A549 (cell line): ENCODE results near the gene ARPC1B. TPM values are rescaled to one million over a fixed set of nuclear protein-coding genes. Genes with fewer than 3 reads are reported as not detected.

ENCODE experiments used
- ATAC-seq, 2 experiments: fragments of 200-7000 bp in 1 of 2; fragments of >200 bp in 1 of 2; cut with Nextera tagmentation in 1 of 2; cut with Tn5 transposase in 1 of 2; 3 replicates each; pipeline versions ENCODE4 v1.8.0 to v1.9.1; 2018 to 2020; ENCODE audit warnings: mild to moderate bottlenecking in 1 of 2, moderate library complexity in 1 of 2
- CTCF ChIA-PET: fragments of 300-600 bp; sonication (Branson Sonifier 250); formaldehyde crosslinking; extraction: SDS; loops from one replicate; lab custom pipeline; 2021; ENCODE audit warnings: antibody characterized with exemption, inconsistent platforms; lab: Yijun Ruan, JAX
- POLR2A ChIA-PET: fragments of 350-600 bp; formaldehyde crosslinking; extraction: SDS; loops from one replicate; lab custom pipeline; 2021; ENCODE audit warnings: antibody characterized with exemption, inconsistent platforms; lab: Yijun Ruan, JAX
- DNase-seq, 2 experiments: peaks; one replicate each; pipeline versions ENCODE4 v3.0.0 to v3.0.0-alpha.2; 2011 to 2016; ENCODE audit warnings: low read depth in 1 of 2, low spot score in 1 of 2
- FAIRE-seq: peaks from 2 replicates; lab custom pipeline; 2011; peaks lifted over from hg19 to GRCh38; lab: Jason Lieb, UNC
- H3K27ac ChIP-seq, 2 experiments: fragments of >200 bp; sonication (Bioruptor Twin); formaldehyde crosslinking; 3 replicates each; pipeline ENCODE4 v1.5.1; 2016 to 2017
- H3K4me1 ChIP-seq: fragments of >200 bp; sonication (Bioruptor Twin); formaldehyde crosslinking; 3 replicates; pipeline ENCODE4 v1.6.1; 2016
- H3K4me2 ChIP-seq: fragments of >200 bp; sonication (Bioruptor Twin); formaldehyde crosslinking; 3 replicates; pipeline ENCODE4 v1.6.1; 2016
- H3K4me3 ChIP-seq: fragments of >200 bp; sonication (Bioruptor Twin); formaldehyde crosslinking; 3 replicates; pipeline ENCODE4 v1.5.1; 2016
- H3K9me3 ChIP-seq: fragments of >200 bp; sonication (Bioruptor Twin); formaldehyde crosslinking; 3 replicates; pipeline ENCODE4 v1.6.1; 2016
- ATOH8 ChIP-seq: fragments of 250-450 bp; sonication (Bioruptor Pico); IDR thresholded peaks from 2 replicates; pipeline ENCODE4 v1.5.0; 2020; ENCODE audit warnings: low read depth, mild to moderate bottlenecking, moderate library complexity
- BHLHE40 ChIP-seq: IDR thresholded peaks from 2 replicates; pipeline ENCODE4 v1.6.1; 2012; ENCODE audit warnings: low read depth, low read length, inconsistent platforms
- CBX2 ChIP-seq: fragments of 200-600 bp; sonication (generic); IDR thresholded peaks from 2 replicates; pipeline ENCODE4 v1.6.1; 2016; ENCODE audit warnings: low read depth, mild to moderate bottlenecking, borderline replicate concordance
- E2F6 ChIP-seq: IDR thresholded peaks from 2 replicates; pipeline ENCODE4 v1.6.1; 2012; ENCODE audit warnings: low read depth, borderline replicate concordance
- EHMT2 ChIP-seq: fragments of 200-600 bp; sonication (generic); IDR thresholded peaks from 2 replicates; pipeline ENCODE4 v1.6.1; 2016; ENCODE audit warnings: antibody characterized with exemption, low read depth, mild to moderate bottlenecking, moderate library complexity
- FOSL2 ChIP-seq, 2 experiments: fragments of 450-650 bp in 1 of 2; fragments of >200 bp in 1 of 2; sonication (Bioruptor Twin) in 1 of 2; formaldehyde crosslinking; IDR thresholded peaks; 2 replicates each; pipeline versions ENCODE4 v1.5.0 to v1.6.1; 2016 to 2020; ENCODE audit warnings: mild to moderate bottlenecking in 1 of 2, moderate library complexity in 1 of 2
- FOXS1 ChIP-seq: fragments of 250-450 bp; sonication (Bioruptor Pico); IDR thresholded peaks from 2 replicates; pipeline ENCODE4 v1.5.0; 2020; ENCODE audit warnings: mild to moderate bottlenecking, moderate library complexity
- GATA3 ChIP-seq: IDR thresholded peaks from 2 replicates; pipeline ENCODE4 v1.6.1; 2012; ENCODE audit warnings: borderline replicate concordance
- HDAC2 ChIP-seq: fragments of 200-600 bp; sonication (generic); IDR thresholded peaks from 2 replicates; pipeline ENCODE4 v1.6.1; 2016
- HEYL ChIP-seq: fragments of 250-450 bp; sonication (Bioruptor Pico); IDR thresholded peaks from 2 replicates; pipeline ENCODE4 v1.8.0; 2021; ENCODE audit warnings: mild to moderate bottlenecking, moderate library complexity
- JUNB ChIP-seq: fragments of >200 bp; sonication (Bioruptor Twin); formaldehyde crosslinking; IDR thresholded peaks from 2 replicates; pipeline ENCODE4 v1.6.1; 2016
- KDM1A ChIP-seq: fragments of 200-600 bp; sonication (generic); IDR thresholded peaks from 2 replicates; pipeline ENCODE4 v1.6.1; 2016; ENCODE audit warnings: low read depth, mild to moderate bottlenecking
- MAX ChIP-seq: IDR thresholded peaks from 2 replicates; pipeline ENCODE4 v1.6.1; 2012
- MYC ChIP-seq: IDR thresholded peaks from 2 replicates; pipeline ENCODE4 v1.6.1; 2012; ENCODE audit warnings: mild to moderate bottlenecking, inconsistent platforms, low read length, improper control_type of control experiment, borderline replicate concordance
- PBX3 ChIP-seq: IDR thresholded peaks from 2 replicates; pipeline ENCODE4 v1.6.1; 2012
- PHF8 ChIP-seq: fragments of 200-600 bp; sonication (generic); IDR thresholded peaks from 2 replicates; pipeline ENCODE4 v1.6.1; 2016; ENCODE audit warnings: low read depth, mild to moderate bottlenecking, antibody characterized with exemption, moderate library complexity, borderline replicate concordance
- POLR2A ChIP-seq: IDR thresholded peaks from 2 replicates; pipeline ENCODE4 v1.6.1; 2012; ENCODE audit warnings: mild to moderate bottlenecking, low read length
- RARB ChIP-seq: fragments of 250-450 bp; sonication (Bioruptor Pico); IDR thresholded peaks from 2 replicates; pipeline ENCODE4 v1.8.0; 2021; ENCODE audit warnings: mild to moderate bottlenecking, moderate library complexity
- RCOR1 ChIP-seq: fragments of 150-350 bp; IDR thresholded peaks from 2 replicates; pipeline ENCODE4 v1.6.1; 2014; ENCODE audit warnings: antibody characterized with exemption, low read length, low read depth
- REST ChIP-seq: fragments of 200-600 bp; sonication (generic); IDR thresholded peaks from 2 replicates; pipeline ENCODE4 v1.6.1; 2016; ENCODE audit warnings: antibody characterized with exemption, mild to moderate bottlenecking, moderate library complexity
- RFX5 ChIP-seq: fragments of 450-650 bp; IDR thresholded peaks from 2 replicates; pipeline ENCODE4 v1.7.1; 2014; ENCODE audit warnings: antibody characterized with exemption, mild to moderate bottlenecking, moderate library complexity
- SMC3 ChIP-seq: fragments of >200 bp; sonication (Bioruptor Twin); formaldehyde crosslinking; IDR thresholded peaks from 3 replicates; pipeline ENCODE4 v1.6.1; 2018; ENCODE audit warnings: inconsistent platforms
- SREBF2 ChIP-seq: fragments of 450-650 bp; IDR thresholded peaks from 2 replicates; pipeline ENCODE4 v1.6.1; 2014; ENCODE audit warnings: mild to moderate bottlenecking, moderate library complexity
- USF2 ChIP-seq: fragments of 450-650 bp; IDR thresholded peaks from 2 replicates; pipeline ENCODE4 v1.6.1; 2014; ENCODE audit warnings: antibody characterized with exemption
- ZC3H11A ChIP-seq: fragments of 450-650 bp; IDR thresholded peaks from 2 replicates; pipeline ENCODE4 v1.6.1; 2014; ENCODE audit warnings: antibody characterized with exemption, mild to moderate bottlenecking
- ZSCAN20 ChIP-seq: fragments of 250-450 bp; sonication (Bioruptor Pico); IDR thresholded peaks from 2 replicates; pipeline ENCODE4 v1.8.0; 2022; ENCODE audit warnings: mild to moderate bottlenecking, moderate library complexity
- WGBS: methylation state at CpG from one replicate; pipeline ENCODE4 v1.1.6; 2017; ENCODE audit errors: missing lambda C conversion rate; 5-methylcytosine and 5-hydroxymethylcytosine counted together
- polyA plus RNA-seq, 4 experiments: library from polyadenylated mRNA; depleted of rRNA in 3 of 4; stranded (reverse); fragments of >200 nt; fragmentation: RNase III in 1 of 4; extraction: RNeasy Plus Mini Kit Qiagen cat#74134 plus additional on column Dnase treatment in 1 of 4; gene quantifications; 2 replicates in 3 of 4; 3 replicates in 1 of 4; pipeline ENCODE4 v1.2.3, GENCODE V29; 2011 to 2017
- TF ChIP-seq, protein P1 (sequence below): fragments of >200 bp; sonication (Bioruptor Twin); formaldehyde crosslinking; IDR thresholded peaks from 2 replicates; pipeline ENCODE4 v1.6.1; 2016
- TF ChIP-seq, protein P2 (sequence below): fragments of 250-450 bp; sonication (Bioruptor Pico); IDR thresholded peaks from 2 replicates; pipeline ENCODE4 v1.5.0; 2021; ENCODE audit warnings: mild to moderate bottlenecking, moderate library complexity, borderline replicate concordance

ARPC1B gene
- polyA plus RNA-seq, 2 of the 4 experiments (the other 2 are of a cell fraction): 197 to 294 TPM

DNA sequence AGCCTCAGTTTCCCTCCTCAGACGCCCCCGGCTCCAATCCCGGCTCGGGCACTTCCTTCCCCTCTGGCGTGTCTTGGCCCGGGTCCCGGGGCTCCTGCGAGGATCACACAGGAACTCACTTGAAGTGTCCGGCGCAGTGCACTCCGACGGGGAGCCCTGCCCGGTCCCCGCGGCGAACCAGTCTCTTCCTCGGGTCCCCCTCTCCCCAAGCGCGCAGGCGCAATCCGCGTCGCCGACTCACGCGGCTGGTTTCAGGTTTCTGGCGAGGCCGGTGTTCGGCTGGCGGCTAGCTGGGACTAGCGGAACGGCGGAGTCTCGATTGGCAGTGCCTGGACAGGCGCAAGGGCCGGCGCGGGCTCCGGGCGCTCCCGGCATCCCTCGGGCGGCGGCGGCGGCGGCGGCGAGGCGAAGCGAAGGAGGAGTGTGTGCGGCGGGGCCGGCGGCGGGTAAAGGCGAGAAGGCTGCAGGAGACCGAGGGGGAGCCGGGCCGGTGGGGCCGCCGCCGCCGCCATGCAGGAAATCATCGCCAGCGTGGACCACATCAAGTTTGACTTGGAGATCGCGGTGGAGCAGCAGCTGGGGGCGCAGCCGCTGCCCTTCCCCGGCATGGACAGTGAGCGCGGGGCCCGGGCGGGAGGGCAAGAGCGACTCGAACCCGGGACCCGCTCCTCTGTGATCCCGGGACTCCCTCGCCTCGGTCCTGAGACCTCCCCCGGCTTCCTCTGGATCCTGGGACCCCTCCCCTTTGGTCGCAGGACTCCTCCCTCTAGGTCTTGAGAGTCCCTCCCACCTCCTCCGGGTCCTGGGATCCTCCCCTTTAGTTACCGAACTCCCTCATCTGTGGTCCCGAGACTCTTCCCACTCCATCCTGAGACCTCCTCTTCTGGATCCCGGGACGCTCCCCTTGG is 64.3 kb downstream of the ARPC1B start, which contains the start of the genes CPSF4 and PTCD1:
Gene CPSF4, plus strand, starts transcription at position 371 of the 908 bp plus-strand sequence. Its CDS starts 140 bp downstream, at position 511.
Gene PTCD1, minus strand, starts transcription at position 226 of the 908 bp plus-strand sequence. CDS start 3,556 bp downstream, outside the sequence.
- CTCF ChIA-PET: interaction anchor here (0.5 to 5.0 kb wide), 3 partner anchors 11 to 97 kb away, joined by 3 to 24 read pairs (median 3); no protein-coding TSS in a partner anchor
- H3K27ac ChIP-seq: peak within 1 kb of the TSS; percentile 93 to 99
- H3K4me3 ChIP-seq: peak within 1 kb of the TSS; percentile 86
- ATAC-seq (peak; percentile 95 to 96), DNase-seq (peak; percentile 93 to 98), FAIRE-seq (peak; percentile 61)
- H3K4me1 ChIP-seq: peaks cover 18% of the 10 kb centered on the region; the same call in 2 of the 3 replicates
- peak within 1 kb of the TSS; percentile 88 for H3K4me2 ChIP-seq
- POLR2A ChIA-PET: interaction anchor here (0.6 to 1.5 kb wide), 6 partner anchors 8 to 30 kb away, joined by 3 to 16 read pairs (median 4); partner anchors contain the start of genes BUD31 and PDAP1
- no peaks in the 10 kb centered on the region for H3K9me3 ChIP-seq
- under 1% methylated on average over 27 of the region's 89 CpGs for WGBS
- no peak for TF ChIP-seq BHLHE40
- TF ChIP-seq CBX2: no peak
- TF ChIP-seq RARB: no peak
- TF ChIP-seq PBX3: peak; percentile 53; the same call in 1 of the 2 replicates
- TF ChIP-seq JUNB: no peak
- no peak for TF ChIP-seq SMC3
- peak; percentile 61; the same call in 1 of the 2 replicates for TF ChIP-seq RFX5
- TF ChIP-seq FOSL2 (IDR thresholded peaks at IDR 0.05): no peak
- 0 out of 2 replicates have a peak, but pooled peaks have one; percentile 44 for TF ChIP-seq FOSL2 (CRISPR knock-in tag; IDR thresholded peaks at IDR 0.05)
- TF ChIP-seq FOXS1: no peak
- TF ChIP-seq USF2: no peak
- TF ChIP-seq ZSCAN20 (CRISPR knock-in tag): no peak
- peak; percentile 77; the same call in 1 of the 2 replicates for TF ChIP-seq MYC
- no peak for TF ChIP-seq RCOR1
- TF ChIP-seq, protein P1, sequence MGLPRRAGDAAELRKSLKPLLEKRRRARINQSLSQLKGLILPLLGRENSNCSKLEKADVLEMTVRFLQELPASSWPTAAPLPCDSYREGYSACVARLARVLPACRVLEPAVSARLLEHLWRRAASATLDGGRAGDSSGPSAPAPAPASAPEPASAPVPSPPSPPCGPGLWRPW: no peak
- TF ChIP-seq ZC3H11A: no peak
- no peak for TF ChIP-seq KDM1A
- TF ChIP-seq POLR2A: peak; percentile 64
- TF ChIP-seq EHMT2: no peak
- no peak for TF ChIP-seq HEYL
- TF ChIP-seq REST: no peak
- peak; percentile 64 for TF ChIP-seq E2F6
- no peak for TF ChIP-seq SREBF2
- no peak for TF ChIP-seq ATOH8
- TF ChIP-seq, protein P2, sequence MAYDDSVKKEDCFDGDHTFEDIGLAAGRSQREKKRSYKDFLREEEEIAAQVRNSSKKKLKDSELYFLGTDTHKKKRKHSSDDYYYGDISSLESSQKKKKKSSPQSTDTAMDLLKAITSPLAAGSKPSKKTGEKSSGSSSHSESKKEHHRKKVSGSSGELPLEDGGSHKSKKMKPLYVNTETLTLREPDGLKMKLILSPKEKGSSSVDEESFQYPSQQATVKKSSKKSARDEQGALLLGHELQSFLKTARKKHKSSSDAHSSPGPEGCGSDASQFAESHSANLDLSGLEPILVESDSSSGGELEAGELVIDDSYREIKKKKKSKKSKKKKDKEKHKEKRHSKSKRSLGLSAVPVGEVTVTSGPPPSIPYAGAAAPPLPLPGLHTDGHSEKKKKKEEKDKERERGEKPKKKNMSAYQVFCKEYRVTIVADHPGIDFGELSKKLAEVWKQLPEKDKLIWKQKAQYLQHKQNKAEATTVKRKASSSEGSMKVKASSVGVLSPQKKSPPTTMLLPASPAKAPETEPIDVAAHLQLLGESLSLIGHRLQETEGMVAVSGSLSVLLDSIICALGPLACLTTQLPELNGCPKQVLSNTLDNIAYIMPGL (CRISPR knock-in tag): no peak
- no peak for TF ChIP-seq HDAC2
- peak; percentile 92 for TF ChIP-seq MAX
- TF ChIP-seq PHF8: peak; percentile 76; the same call in 1 of the 2 replicates
- TF ChIP-seq GATA3: no peak
